CD4-positive, alpha-beta T cell treated with Interferon gamma for 1 hour (primary cell): ENCODE results near the gene ABCE1.

Experiments used
- DNase-seq: peaks from one replicate; pipeline ENCODE4 v3.0.0-alpha.2; 2020

The ABCE1 gene

DNA sequence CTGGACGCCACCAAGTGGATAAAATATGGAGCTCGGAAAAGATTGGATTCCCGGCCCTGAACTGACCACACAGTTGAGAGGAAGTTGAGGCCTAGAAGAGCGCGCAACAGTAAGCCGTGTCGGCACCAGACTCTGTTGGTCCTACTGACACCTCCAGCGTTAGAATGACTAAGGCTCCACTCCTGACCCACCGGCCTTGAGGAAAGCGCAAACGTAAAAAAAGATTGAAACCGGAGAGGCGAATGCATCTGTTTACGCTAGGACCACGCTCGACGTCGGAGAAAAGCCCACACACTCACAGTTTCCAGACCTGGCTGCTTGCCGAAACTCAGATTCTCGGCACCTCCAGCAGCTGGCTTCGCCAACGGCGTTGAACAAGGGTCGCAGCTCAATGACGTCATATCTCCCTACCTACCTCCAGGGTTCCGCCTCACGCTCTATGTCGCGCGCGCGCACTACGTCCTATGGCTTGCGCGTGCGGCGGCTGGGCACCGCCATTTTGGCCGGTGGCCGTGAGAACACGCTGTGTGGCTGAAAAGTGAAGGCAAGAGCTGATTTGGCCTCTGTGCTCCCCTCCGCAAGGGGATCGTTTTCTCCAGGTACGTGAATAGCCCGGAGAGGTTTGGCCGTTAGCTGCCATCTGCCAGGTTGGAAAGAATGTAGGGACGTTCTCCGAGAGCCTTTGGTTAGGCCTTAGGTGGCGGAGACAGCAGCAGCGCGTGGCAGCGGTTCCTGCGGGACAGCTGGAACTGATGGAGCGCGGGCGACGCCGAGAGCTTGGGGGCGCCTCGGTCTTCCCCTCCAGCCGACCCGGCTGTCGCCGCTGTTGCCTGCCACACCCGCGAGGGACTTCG is at the start of gene ABCE1, which contains the start of gene ANAPC10:
Gene ABCE1 (plus strand): TSS at position 491 of the 854 bp plus-strand sequence. CDS start 6,102 bp downstream, outside the sequence.
Gene ANAPC10 (minus strand): TSS at position 376 of the 854 bp plus-strand sequence. CDS start 2,097 bp downstream, outside the sequence.
- peak; percentile 94 for DNase-seq

GRCh38 chr4:145048817-145049216 is 49.3 kb upstream of the ABCE1 start:
- no peak for DNase-seq

GRCh38 chr4:145049241-145049640 is 48.9 kb upstream of the ABCE1 start:
- no peak for DNase-seq

- no peak for DNase-seq
Observed at GRCh38 chr4:145055533-145056257, 42.4 kb upstream of the ABCE1 start.

- no peak for DNase-seq
Observed at GRCh38 chr4:145056325-145057130, 41.6 kb upstream of the ABCE1 start.

- DNase-seq, result no peak
Observed at GRCh38 chr4:145058256-145058655, 39.9 kb upstream of the ABCE1 start.

DNA sequence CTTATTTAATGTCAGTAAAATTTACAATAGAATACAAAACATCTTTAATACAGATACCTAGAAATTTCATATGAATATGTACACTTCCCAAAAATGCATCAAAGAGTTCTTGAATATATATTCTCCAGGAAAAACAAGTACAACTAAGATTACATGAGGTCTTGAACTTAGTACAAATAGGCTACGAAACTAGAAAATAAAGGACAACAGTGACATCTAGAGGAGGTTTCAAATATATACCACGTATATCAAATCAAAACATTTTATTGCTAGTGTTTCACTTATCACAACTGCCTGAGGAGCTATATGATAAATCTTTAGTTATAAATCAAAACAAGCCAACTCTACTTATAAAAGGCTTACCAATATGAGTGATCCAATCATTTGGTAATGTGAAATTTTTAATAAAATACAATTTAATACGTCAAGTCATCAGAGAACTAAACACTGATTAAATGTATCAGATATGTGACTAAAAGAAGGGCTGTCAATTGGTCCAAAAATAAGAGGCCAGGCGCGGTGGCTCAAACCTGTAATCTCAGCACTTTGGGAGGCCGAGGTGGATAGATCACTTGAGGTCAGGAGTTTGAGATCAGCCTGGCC is 36.7 kb upstream of the ABCE1 start:
- no peak for DNase-seq

- no peak for DNase-seq
Observed at GRCh38 chr4:145066063-145066501, 32.0 kb upstream of the ABCE1 start.

GRCh38 chr4:145069361-145069760 is 28.8 kb upstream of the ABCE1 start:
- DNase-seq, result no peak

DNA sequence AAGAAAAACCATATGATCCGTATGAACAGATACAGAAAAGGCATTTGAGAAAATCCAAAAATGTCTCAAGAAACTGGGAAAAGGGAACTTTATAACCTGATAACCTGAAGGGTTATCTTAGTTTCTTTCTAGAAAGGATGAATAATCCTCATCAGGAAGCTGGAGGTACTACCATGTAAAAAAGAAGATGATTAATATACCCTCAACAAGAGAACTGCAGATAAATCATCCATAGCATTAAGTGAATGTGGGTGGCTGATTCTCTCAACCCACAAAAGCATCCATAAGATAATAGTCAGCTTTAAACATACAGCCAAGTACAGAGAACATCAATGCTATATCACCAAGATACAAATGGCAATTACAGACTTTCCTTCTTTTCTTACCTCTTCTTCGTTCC is 26.6 kb upstream of the ABCE1 start:
- no peak for DNase-seq

GRCh38 chr4:145075742-145076468 is 22.2 kb upstream of the ABCE1 start:
- no peak for DNase-seq

DNA sequence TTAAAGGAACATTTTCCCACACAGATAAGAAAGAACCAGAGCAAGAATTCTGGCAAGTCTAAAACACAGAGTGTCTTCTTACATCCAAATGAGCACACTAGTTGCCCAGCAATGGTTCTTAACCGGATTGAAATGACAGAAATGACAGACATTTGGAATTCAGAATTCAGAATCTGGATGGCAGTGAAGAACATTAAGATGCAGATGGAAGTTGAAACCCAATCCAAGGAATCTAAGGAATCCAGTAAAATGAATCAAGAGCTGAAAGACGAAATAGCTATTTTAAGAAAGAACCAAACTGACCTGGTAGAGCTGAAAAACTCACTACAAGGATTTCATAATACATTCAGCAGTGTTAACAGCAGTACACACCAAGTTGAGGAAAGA is 21.6 kb upstream of the ABCE1 start:
- no peak for DNase-seq

DNA sequence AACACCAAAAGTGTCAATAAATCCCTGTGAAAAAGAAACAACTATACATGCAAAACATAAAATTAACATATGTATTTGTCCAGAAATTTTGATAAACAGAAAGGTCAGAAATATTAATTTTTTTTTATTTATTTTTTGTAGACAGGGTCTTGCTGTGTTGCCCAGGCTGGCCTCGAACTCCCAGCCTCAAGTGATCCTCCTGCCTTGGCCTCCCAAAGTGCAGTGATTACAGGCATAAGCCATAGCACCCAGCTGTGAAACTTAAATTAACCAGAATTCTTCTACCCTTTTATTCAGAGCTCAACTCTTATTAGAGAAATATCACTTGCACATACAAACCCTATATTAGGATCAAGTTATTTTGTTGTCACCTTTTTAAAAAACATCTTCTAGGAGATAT is 16.4 kb upstream of the ABCE1 start:
- no peak for DNase-seq

GRCh38 chr4:145083891-145084605 is 14.1 kb upstream of the ABCE1 start:
- no peak for DNase-seq

- no peak for DNase-seq
Observed at GRCh38 chr4:145090380-145090779, 7.7 kb upstream of the ABCE1 start.

DNA sequence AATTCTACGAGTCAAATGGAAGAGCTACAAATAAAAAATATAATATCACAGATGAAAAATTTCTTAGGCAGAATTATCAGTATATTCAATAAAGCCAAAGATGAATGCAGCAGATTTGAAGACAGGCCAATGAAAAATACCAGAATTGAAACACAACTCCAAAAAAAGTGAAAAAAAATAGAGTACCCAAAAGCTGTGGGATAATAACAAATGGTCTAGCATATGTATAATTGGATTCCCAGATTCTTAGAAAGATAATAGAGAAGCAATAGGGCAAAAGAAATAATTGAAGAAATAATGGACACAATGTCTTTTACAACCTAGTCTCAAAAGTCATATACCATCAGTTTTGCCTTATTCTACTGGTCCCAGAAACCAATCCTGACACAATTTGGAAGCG is 4.5 kb upstream of the ABCE1 start:
- DNase-seq, result no peak

DNA sequence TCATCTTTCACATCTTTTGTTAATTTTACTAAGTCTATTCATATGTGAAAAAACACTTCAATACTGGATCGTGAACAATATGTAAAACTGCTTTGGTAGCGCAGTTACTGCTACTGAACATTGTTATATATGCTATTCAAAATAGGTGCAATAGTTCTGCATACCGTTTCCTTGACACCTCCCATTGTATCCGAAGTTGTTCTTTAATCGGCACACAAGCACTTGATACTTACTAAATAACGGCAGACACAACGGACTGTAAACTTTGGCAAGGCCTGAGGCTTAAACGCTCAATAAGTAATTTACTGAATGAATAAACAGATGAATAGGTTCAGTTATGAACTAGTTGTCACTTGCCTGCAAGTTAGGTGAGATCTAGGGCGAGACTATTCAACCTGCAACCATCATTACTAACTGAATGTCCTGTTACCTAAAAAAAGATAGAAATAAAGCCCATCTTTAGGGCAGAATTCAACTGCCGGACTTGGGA is 735 bp upstream of the ABCE1 start:
- DNase-seq, result no peak

DNA sequence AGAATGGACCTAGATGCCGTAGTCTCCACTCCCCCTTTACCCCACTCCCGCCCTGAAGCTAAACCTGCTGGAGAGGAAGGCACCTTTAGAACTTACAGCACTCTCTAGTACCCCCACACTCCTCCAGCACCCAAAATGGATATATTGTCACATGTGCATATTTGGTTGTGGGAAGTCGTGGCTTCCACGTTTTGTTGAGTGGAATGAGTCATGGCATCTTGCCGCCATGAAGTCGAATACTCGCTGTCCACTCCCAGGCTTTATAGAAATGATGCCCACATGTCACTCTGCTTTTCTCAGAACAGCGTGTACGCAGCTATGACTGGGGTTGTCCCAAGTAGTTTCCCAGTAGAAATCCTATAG is 545 bp downstream of the ABCE1 start:
- DNase-seq, result peak; percentile 48

DNA sequence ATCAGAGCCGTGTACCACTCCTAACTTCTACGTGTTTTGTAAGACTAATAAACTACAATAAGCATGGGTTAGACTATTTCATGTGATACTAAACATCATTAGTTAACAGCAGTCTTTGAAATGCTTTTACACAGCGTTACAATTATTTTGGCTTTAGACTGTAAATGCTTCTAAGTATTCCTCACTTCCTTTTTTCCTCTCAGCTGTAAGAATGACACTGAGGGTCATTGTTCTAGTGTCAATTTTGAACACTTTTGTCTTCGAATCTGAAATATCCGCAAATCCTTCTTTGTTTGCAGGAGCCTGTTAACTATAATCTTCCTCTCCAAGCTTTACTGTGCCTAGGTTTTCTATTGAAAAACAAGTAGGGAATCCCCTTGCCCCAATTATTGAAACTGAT is 1.5 kb downstream of the ABCE1 start:
- no peak for DNase-seq

DNA sequence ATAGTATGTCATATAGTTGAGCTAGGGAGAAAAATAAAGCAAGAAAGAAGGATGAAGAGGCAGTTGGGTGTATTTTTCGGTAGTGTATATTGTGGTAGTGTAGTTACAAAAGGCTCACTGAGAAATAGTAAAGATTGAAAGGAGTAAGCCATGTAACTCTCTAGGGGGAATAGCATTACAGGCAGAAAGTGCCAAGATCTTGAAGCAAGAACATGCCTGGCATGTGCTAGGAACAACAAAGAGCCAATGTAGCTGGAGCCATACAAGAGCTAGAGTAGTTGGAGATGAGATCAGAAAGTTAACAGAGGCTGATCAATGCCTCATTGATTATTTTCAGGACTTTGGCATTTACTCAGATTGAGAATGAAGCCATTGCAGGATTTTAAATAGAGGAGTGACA is 3.0 kb downstream of the ABCE1 start:
- no peak for DNase-seq

DNA sequence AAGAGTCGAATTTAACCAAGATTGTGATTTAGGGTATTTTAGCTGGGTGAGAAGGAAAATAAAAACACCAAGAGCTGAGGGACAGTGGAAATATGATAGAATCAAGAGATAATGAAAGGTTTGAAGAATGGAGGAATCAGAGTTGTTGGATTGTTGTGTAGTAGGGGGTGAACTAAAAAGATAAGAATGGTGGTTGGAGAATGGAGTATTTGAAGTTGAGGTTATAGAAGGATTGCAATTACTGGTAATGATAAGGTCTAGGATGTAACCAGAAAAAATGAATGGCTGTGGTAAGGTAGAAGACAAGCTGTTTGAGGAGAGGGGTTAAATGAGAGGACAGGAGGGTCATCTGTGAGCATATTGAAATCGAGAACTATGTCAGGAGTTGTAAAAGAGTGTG is 4.5 kb downstream of the ABCE1 start:
- DNase-seq, result no peak
